Stimulated activated CD4-positive, alpha-beta T cell treated with anti-CD3 and anti-CD28 coated beads, Interleukin-4, amount 100 ng/mL, for 1 hour (primary cell): Measurements from ENCODE around the gene MTRFR.

Experiments used
- DNase-seq: peaks from one replicate; pipeline ENCODE4 v3.0.0-alpha.2; 2020

Gene MTRFR

DNA sequence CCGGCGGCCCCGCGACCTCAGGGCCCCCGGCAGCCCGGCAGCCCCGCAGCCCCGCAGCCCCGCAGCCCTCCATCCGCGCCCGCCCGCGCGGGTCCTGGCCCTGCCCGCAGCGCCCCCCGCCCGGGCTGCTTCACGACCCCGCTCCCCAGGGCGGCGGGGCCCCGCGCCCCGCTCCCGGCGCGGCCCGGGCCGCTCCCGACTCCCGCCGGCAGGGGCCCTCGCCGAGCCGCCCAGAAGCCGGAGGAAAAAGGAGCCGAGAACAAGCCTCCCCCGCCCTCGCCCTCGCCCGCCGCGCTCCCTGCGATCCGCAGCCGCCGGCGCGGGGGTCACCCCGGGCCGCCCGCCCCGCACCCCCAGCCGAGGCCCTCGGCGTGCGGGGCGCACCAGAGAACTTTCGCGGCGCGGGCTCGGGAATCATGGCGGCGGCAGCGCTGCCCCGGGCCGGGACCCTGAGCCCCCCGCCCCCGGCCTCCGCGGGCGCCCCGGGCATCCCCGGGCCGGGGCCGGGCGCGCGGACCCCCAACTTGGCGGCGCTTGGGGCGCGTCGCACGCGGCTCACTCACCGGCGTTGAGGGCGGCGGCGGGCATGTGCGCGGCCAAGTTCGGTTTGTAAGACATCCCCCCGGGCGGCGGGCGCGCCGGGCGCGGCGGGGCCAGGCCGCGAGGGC, 37.9 kb downstream of the MTRFR start:
- DNase-seq, result peak; percentile 82

DNA sequence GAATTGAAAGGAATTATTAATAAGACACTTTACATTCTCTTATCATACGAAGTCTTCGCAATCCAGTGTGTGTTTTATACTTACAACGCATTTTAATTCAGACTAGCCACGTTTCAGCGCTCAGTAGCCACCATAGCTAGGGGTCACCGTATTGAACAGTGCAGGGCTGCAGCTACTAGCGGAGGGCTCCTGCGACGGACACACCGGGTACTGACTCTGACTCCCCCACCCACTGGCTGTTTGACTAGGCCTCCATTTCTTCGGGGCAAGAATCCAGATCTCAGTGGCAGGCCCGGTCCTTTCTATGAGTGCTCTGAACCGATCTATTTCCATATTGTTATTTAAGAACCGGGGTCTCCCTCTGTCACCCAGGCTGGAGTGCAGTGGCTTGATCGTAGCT, 39.9 kb downstream of the MTRFR start:
- DNase-seq, result no peak

DNA sequence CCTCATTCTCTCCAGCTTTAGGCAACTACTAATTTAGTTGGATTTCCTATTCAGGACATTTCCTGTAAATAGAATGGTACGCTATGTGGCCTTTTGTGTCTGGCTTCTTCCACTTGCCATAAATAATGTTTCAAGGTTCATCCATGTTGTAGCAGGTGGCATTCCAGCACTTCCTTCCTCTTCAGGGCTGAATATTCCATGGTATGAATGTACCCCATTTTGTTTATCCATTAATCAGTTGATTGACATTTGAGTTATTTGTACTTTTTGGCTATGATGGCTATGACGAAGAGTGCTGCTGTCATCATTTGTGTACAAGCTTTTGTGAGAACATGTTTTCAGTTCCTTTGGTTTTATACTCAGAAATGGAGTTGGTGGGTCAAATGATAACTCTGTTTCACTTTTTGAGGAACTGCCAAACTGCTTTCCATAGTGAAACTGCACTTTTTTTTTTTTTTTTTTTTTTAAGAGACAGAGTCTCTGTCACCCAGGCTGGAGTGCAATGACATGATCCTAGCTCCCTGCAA, 44.9 kb downstream of the MTRFR start:
- no peak for DNase-seq

DNA sequence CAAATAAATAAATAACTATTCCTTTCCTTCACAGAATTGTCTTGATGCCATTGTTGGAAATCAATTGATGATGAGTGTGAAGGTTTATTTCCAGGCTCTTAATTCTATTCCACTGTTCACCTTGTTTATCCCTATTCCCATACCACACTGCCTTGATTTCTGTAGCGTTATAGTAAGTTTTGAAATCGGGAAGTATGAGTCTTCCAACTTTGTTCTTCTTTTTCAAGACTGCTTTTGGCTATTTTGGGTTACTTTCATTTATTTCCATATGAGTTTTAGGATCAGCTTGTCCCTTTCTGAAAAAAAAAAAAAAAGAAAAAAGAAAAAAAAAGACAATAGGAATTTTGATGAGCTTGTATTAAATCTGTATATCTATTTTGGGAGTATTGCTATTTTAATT, 47.7 kb downstream of the MTRFR start:
- no peak for DNase-seq

DNA sequence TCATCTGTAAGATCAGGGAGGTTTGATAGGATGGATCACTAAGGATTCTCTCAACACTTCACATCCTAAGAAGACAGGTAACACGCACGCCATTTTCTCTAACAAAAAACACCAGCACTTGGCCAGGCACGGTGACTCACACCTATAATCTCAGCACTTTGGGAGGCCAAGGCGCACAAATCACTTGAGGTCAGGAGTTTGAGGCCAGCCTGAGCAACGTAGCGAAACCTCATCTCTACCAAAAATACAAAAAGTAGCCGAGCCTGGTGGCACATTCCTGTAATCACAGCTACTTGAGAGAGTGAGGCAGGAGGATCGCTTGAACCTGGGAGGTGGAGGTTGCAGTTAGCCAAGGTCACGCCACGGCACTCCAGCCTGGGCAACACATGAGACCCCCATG, 48.9 kb downstream of the MTRFR start:
- DNase-seq, result no peak

DNA sequence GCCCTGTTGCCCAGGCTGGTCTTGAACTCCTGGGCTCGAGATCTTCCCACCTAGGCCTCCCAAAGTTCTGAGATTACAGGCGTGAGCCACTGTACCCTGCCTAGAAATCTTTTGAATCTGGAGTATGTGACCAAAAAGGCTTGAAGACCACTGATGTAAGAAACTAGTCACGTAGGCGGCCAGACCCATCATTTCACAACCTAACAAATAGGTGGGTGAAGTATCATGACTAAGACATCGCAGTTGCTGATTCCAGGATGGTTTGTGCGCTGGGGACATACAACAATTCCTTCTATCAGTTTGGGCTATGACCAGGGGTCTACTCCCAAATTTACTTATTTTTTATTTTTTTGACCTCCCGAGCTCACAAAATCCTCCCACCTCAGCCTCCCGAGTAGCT, 50.2 kb downstream of the MTRFR start:
- DNase-seq, result no peak

DNA sequence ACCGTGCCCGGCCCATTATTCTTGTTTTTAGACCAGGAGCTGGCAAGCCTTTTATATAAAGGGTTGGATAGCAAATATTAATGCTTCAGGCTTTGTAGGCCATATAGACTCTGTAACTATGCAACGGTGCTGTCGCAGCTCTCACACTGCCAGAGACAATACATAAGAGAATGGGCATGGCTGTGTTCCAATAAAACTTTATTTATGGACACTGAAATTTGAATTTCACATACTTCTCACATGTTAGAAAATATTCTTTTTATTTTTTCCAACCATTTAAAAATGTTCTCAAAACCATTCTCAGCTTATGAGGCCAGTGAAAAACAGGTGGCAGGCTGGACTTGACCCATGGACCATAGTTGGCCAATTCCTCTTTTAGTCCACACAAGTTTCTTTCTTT, 51.4 kb downstream of the MTRFR start:
- DNase-seq, result no peak

DNA sequence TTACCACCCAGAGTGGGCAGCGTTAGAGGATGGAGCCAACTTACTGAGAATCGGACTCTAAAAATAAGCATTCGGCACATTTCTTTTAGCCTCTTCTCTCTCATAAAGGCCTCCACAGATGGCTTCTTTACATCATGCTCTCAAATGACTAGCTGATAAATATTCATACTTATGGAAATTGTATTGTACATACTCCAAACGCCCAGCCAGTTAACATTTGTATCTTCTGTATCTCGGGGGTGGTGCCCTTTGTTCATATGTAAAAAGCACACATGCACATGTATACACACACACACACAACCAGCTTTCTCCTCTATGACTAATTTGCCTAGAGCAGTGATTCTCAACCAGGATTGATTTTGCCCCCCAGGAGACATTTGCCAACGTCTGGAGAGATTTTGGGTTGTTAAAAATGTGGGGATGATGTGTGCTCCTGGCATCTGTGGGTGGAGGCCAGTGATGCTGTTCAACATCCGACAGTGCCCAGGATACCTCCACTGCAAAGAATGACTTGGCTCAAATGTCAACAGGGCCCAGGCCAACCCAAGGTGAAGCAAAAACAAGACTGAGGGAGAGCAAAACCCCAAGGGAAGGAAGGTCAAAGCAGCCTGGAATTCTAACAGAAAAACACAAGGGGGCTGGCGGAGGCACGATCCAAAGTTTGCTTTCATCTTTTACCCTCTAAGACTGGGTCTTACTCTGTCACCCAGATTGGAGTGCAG, 53.6 kb downstream of the MTRFR start:
- DNase-seq, result no peak

DNA sequence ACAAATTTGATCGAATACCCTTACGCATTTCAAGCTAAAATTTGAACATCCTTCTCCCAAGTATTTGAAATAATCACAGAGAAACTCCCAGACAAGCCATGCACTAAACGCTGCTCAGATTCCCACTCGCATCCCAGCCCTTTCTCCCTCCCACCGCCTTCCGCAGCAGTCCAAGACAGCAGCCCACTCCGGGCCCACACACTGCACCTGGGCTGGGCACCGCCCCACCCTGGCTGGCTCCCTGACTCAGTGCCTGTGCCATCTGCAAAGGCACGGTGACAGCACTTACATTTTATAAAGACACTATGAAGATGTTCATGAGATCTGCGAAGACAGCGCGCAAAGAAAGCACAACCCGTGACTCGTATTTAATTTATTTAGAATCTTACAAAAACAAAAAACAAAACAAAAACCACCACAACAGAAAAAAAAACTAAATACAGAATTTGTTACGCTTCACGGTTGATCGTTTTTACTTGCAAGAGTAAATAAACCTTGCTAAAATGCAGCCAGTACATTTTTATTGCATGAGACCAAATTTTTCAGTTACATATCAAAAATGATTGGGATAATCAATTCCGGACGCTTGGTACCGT, 55.6 kb downstream of the MTRFR start:
- no peak for DNase-seq

DNA sequence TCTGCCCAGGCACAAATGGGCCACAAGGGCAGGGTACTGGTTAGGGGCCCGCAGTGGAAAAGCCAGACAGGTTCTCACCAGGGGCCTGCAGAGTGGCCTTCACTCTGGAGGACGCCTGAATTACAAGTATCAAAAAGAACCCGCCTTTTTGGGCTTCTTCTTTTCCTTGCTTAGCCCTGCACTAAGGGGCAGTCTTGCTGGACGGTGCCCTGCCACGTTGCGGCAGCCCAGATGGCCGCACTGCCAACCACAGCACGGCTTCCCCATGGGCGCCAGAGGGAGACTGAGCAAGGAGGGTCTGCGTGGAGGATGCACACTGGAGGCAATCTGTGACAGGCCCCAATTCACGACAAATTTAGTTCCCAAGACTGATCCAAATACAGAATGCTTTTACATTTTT, 56.7 kb downstream of the MTRFR start:
- no peak for DNase-seq

DNA sequence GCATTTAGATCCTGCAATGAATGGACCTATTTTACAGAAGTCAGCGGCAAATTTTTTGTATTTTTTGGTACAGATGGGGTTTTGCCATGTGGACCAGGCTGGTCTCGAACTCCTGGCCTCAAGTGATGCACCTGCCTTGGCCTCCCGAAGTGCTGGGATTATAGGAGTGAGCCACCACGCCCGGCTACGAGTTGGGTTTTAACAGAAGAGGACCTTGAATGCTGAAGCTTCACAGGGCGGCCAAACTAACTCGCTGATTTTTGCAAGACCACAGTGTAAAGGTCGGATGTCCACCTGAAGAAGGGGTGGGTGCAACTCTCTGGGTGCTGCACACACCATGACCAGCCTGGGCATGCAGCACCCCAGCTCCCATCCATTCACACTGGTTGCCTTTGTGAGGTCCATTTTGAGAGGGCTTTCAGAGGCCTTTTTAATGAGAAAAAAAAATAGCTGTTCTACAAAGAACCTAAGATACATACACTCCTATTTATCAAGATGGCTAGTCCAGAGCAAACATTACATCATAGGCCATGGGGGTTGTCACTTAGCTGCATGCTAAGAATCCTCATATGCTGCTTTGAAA, 60.0 kb downstream of the MTRFR start:
- no peak for DNase-seq

DNA sequence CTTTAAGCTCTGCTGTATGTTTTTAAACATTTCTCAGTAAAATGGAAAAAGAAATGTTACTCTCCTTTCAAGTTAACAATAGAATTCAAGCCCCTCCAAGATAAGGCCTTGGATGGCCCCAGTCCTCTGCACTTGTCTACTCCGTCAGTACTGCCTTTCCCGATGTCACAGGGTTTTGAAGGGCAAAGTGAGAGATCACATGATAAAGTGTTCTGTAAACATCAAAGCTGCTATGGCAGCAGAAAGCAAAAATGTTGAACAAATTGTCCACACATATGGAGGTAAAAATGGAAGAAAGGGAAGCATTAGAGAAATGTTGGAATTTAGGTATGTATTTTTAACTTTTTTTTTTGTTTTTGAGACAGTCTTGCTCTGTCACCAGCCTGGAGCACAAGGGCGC, 71.9 kb downstream of the MTRFR start:
- DNase-seq, result no peak

DNA sequence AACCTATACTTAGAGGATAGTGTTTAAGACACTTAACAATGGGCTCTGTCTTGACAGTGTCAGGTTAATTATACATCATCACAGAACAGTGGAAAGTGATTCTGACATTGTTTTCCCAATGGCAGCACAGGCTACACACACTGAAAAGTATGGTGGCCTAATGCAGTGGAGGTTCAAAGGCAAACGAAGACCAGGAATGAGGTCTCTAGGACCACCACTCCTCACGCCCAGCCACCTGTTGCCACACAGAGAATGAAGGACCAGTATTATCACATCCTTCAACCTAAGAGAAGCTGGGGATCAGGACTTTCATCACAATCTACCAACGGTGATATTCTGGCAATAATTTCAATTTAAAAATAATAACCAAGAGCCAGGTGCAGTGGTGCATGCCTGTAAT, 73.0 kb downstream of the MTRFR start:
- DNase-seq, result no peak
